Measurements from ENCODE around the gene NCKIPSD.
"Not testable (repeated sequence)": the region's sequence is repeated elsewhere in the genome, so short reads cannot be mapped to it uniquely, and the experiment has no call there.

NCKIPSD gene

GRCh38 chr3:48685603-48686511 lies at the start of gene NCKIPSD:
NCKIPSD (minus strand) TSS chr3:48685915; CDS start chr3:48685807, 108 bp downstream.
- peak; percentile 79 for DNase-seq

- not testable (repeated sequence) for DNase-seq
Measured at GRCh38 chr3:48735075-48735767, 49.5 kb upstream of the NCKIPSD start.

DNA sequence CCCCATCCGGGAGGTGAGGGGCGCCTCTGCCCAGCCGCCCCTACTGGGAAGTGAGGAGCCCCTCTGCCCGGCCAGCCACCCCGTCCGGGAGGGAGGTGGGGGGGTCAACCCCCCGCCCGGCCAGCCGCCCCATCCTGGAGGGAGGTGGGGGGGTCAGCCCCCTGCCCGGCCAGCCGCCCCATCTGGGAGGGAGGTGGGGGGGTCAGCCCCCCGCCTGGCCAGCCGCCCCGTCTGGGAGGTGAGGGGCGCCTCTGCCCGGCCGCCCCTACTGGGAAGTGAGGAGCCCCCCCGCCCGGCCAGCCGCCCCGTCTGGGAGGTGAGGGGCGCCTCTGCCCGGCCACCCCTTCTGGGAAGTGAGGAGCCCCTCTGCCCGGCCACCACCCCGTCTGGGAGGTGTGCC lies 48.8 kb upstream of the NCKIPSD start:
- DNase-seq, result not testable (repeated sequence)

GRCh38 chr3:48733752-48734518 lies 48.2 kb upstream of the NCKIPSD start:
- DNase-seq, result not testable (repeated sequence)

- DNase-seq, result no peak
Measured at GRCh38 chr3:48727511-48727910, 41.8 kb upstream of the NCKIPSD start.

- not testable (repeated sequence) for DNase-seq
Measured at GRCh38 chr3:48725185-48725855, 39.6 kb upstream of the NCKIPSD start.

DNA sequence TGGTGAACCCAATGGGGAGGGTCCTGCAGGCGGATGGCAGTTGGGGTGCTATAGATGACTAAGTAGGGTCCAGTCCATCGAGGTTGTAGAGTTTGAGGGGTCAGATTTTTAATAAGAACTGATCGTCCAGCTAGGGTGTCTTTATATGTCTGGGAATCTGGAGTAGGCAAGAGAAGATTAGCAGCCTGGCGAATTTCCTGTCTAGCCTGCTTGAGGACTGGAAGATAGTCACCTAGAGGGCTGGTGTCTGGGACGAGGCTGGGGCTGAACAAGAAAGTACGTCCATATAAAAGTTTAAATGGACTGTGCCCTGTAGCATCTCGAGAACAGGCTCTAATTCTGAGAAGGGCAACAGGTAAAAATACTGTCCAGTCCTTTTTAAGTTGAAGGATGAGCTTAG lies 38.0 kb upstream of the NCKIPSD start:
- no peak for DNase-seq

- not testable (repeated sequence) for DNase-seq
Measured at GRCh38 chr3:48723293-48723692, 37.6 kb upstream of the NCKIPSD start.

GRCh38 chr3:48716982-48717746 lies 31.4 kb upstream of the NCKIPSD start, which contains the start of gene IP6K2:
IP6K2 (minus strand) TSS chr3:48717221; CDS start chr3:48695291, 21,930 bp downstream.
- DNase-seq, result peak; percentile 96

GRCh38 chr3:48716508-48716981 lies 30.8 kb upstream of the NCKIPSD start:
- DNase-seq, result no peak

- no peak for DNase-seq
Measured at GRCh38 chr3:48715174-48715800, 29.6 kb upstream of the NCKIPSD start.

DNA sequence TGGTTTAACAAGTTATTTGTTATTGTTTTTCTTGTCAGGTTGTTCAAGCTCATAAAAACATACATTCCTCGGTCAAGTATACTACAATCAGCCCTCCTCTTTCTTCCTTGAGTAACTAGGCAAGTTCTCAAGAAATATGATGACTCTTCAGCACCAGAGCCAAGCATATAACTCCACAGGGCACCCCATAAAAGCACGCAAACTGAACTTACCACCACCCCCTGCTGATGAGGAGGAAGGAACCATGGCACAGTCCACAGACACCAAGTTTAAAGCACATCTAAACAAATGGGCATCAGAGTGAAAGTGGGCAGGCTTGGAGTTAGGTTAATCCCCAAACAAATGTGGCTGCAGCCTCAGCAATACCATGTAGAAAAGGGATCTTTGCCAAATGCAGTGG lies 26.0 kb upstream of the NCKIPSD start:
- DNase-seq, result no peak

- no peak for DNase-seq
Measured at GRCh38 chr3:48709051-48709461, 23.3 kb upstream of the NCKIPSD start.

- no peak for DNase-seq
Measured at GRCh38 chr3:48708481-48708889, 22.8 kb upstream of the NCKIPSD start.

DNA sequence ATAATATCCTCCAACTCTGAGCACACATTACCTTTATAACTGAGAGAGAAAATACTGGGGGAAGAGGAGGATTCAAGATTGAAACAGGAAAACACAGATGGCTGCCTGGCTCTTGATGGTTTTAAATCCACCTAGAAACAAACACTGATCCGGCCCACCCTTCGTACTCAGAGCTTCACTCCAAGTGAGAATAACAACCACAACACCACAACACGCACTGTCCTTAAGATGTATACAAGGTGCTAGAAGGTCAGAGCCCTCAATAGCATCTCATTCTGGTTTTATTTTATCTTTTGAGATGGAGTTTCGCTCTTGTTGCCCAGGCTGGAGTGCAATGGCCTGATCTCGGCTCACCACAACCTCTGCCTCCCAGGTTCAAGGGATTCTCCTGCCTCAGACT lies 21.4 kb upstream of the NCKIPSD start:
- no peak for DNase-seq

DNA sequence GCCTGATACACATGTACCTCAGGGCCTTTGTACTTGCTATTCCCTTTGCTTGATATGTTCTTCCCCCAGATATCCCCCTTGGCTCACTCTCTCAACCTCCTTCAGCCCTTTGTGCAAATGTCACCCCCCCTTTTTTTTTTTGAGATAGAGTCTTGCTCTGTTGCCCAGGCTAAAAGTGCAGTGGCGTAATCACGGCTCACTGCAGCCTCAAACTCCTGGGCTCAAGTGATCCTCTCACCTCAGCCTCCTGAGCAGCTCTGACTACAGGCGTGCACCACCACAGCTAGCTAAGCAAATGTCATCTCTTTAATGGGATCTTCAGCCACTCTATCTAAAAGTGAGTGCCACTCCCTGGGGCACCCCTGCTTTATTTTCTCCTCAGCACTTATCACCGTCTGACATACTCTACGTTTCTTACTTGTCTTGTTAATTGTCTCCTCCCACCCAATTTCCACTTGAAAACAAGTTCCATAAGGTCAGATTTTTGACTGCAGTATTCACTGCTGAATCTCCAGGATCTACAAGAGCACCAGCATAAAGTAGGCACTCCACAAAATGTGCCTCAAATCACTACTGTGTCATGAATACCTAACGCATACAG lies 16.7 kb upstream of the NCKIPSD start:
- DNase-seq, result no peak

DNA sequence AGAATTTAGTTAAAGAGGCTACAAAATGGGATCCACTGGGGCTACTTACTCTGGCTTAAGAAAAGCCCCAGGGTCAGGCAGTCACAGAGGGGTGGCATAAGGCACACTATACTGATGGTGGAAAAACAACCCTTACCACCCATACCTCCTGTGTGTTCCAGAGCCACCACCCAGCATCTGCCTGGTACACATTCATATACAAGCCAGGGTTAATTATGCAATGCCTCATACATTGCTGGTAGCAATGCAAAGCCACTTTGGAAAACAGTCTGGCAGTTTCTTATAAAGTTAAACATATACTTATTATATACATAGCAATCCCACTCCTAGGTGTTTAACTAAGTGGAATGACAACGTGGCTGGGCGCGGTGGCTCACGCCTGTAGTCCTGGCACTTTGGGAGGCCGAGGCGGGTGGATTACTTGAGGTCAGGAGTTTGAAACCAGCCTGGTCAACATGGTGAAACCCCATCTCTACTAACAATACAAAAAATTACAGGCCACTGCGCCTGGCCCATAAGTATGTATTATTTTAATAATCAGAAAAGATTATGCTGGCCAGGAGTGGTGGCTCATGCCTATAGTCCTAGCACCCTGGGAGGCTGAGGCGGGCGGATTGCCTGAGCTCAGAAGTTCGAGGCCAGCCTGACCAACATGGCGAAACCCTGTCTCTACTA lies 15.2 kb upstream of the NCKIPSD start:
- no peak for DNase-seq

GRCh38 chr3:48698891-48699290 lies 13.2 kb upstream of the NCKIPSD start:
- no peak for DNase-seq

DNA sequence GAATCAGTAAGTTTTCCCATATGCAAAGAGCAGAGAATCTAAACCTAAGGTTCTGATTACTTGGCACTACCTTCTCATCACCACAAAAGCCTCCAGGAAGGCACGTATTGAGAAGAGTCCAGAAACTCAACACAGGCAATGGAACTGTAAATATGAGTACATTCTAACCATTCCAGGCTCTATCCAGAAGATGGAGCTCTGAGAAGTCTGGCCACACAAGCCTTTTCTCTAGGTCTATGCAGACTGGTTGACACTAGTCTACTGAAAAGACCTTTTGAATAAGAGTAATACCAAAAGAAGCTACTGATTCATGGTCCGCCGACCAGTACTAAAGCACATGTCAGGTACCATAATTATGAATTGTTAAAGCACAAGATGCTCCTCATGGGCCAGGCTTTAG lies 12.2 kb upstream of the NCKIPSD start:
- no peak for DNase-seq

GRCh38 chr3:48696601-48697000 lies 10.9 kb upstream of the NCKIPSD start:
- DNase-seq, result no peak
